Measurements from ENCODE around the gene GPHA2. TPM values are rescaled to one million over a fixed set of nuclear protein-coding genes. Genes with fewer than 3 reads are reported as not detected.

GPHA2 gene
- polyA plus RNA-seq, 1 donor from 2014 or later, result not detected

- H3K27me3 ChIP-seq (ENCODE audit: insufficient read depth, low read depth, low read length), result no peaks in the 10 kb centered on the region
- no peak overlapping the region for H3K9ac ChIP-seq (ENCODE audit: low read length)
- no peak for TF ChIP-seq TAF1 (IDR thresholded peaks at IDR 0.05; ENCODE audit: low read depth)
- TF ChIP-seq EZH2 (IDR thresholded peaks at IDR 0.05; ENCODE audit: borderline replicate concordance, insufficient read depth, low read length, poor library complexity, severe bottlenecking), result no peak
- no peak for TF ChIP-seq EP300 (conservative IDR thresholded peaks at IDR 0.05; ENCODE audit: poor library complexity, severe bottlenecking)
- no peak for TF ChIP-seq CTCF (IDR thresholded peaks at IDR 0.05; ENCODE audit: poor library complexity, severe bottlenecking)
- no peak for TF ChIP-seq RAD21 (conservative IDR thresholded peaks at IDR 0.05)
- TF ChIP-seq SMC3 (conservative IDR thresholded peaks at IDR 0.05; ENCODE audit: poor library complexity), result no peak
- no peak for TF ChIP-seq REST (IDR thresholded peaks at IDR 0.05; ENCODE audit: borderline replicate concordance)
- no peak for TF ChIP-seq POLR2AphosphoS5 (IDR thresholded peaks at IDR 0.05)
- no peak for TF ChIP-seq MXI1 (conservative IDR thresholded peaks at IDR 0.05; ENCODE audit: poor library complexity, severe bottlenecking)
- no peaks in the 10 kb centered on the region for H3F3A ChIP-seq (ENCODE audit: insufficient read depth, low read length, poor library complexity, severe bottlenecking)
- H3K4me3 ChIP-seq (ENCODE audit: low read length), result no peak overlapping the region
- H3K9me2 ChIP-seq (ENCODE audit: insufficient read depth, low read length), result no peaks in the 10 kb centered on the region
- no peak overlapping the region for H2AFZ ChIP-seq (ENCODE audit: low read depth, low read length)
- H3K27ac ChIP-seq (ENCODE audit: low read length), result no peak overlapping the region
- no peak overlapping the region for H3K4me2 ChIP-seq (ENCODE audit: low read length)
- H3K36me3 ChIP-seq (ENCODE audit: insufficient read depth, low read length), result no peaks in the 10 kb centered on the region
- H3K9me3 ChIP-seq (ENCODE audit: low read length), result no peaks in the 10 kb centered on the region
- no peaks in the 10 kb centered on the region for H3K79me2 ChIP-seq (replicated peaks; ENCODE audit: insufficient read depth, low read length)
- H4K20me1 ChIP-seq (ENCODE audit: insufficient read depth), result no peaks in the 10 kb centered on the region
Observed at GRCh38 chr11:64960719-64961118, 25.0 kb upstream of the GPHA2 start.

GRCh38 chr11:64959498-64959897 lies 23.8 kb upstream of the GPHA2 start:
- no peak overlapping the region for H3K4me2 ChIP-seq (ENCODE audit: low read length)
- H3K27ac ChIP-seq (ENCODE audit: low read length), result no peak overlapping the region
- no peak overlapping the region for H3K4me3 ChIP-seq (ENCODE audit: low read length)
- TF ChIP-seq CTCF (IDR thresholded peaks at IDR 0.05; ENCODE audit: poor library complexity, severe bottlenecking) (no peak), EP300 (conservative IDR thresholded peaks at IDR 0.05; ENCODE audit: poor library complexity, severe bottlenecking) (no peak), TAF1 (IDR thresholded peaks at IDR 0.05; ENCODE audit: low read depth) (no peak), RAD21 (conservative IDR thresholded peaks at IDR 0.05) (no peak), EZH2 (IDR thresholded peaks at IDR 0.05; ENCODE audit: borderline replicate concordance, insufficient read depth, low read length, poor library complexity, severe bottlenecking) (no peak), POLR2AphosphoS5 (IDR thresholded peaks at IDR 0.05) (no peak), SMC3 (conservative IDR thresholded peaks at IDR 0.05; ENCODE audit: poor library complexity) (no peak), MXI1 (conservative IDR thresholded peaks at IDR 0.05; ENCODE audit: poor library complexity, severe bottlenecking) (no peak), REST (IDR thresholded peaks at IDR 0.05; ENCODE audit: borderline replicate concordance) (no peak)
- no peaks in the 10 kb centered on the region for H3K36me3 ChIP-seq (ENCODE audit: insufficient read depth, low read length)
- H3F3A ChIP-seq (ENCODE audit: insufficient read depth, low read length, poor library complexity, severe bottlenecking), result no peaks in the 10 kb centered on the region
- no peaks in the 10 kb centered on the region for H3K9me2 ChIP-seq (ENCODE audit: insufficient read depth, low read length)
- no peaks in the 10 kb centered on the region for H3K79me2 ChIP-seq (replicated peaks; ENCODE audit: insufficient read depth, low read length)
- no peak overlapping the region for H2AFZ ChIP-seq (ENCODE audit: low read depth, low read length)
- no peak overlapping the region for H3K9ac ChIP-seq (ENCODE audit: low read length)
- no peaks in the 10 kb centered on the region for H4K20me1 ChIP-seq (ENCODE audit: insufficient read depth)
- H3K27me3 ChIP-seq (ENCODE audit: insufficient read depth, low read depth, low read length), result no peaks in the 10 kb centered on the region
- no peaks in the 10 kb centered on the region for H3K9me3 ChIP-seq (ENCODE audit: low read length)
